ENCODE results near the gene PRG3. TPM values are rescaled to one million over a fixed set of nuclear protein-coding genes. Genes with fewer than 3 reads are reported as not detected.

The PRG3 gene
- total RNA-seq, 1 donor from 2014 or later = not detected

GRCh38 chr11:57370941-57371340 is 10.0 kb downstream of the PRG3 start:
- peaks cover 10% of the 10 kb centered on the region for H3K36me3 Mint-ChIP-seq (ENCODE audit: unreplicated experiment)
- H3K9me3 Mint-ChIP-seq (ENCODE audit: unreplicated experiment) = peaks cover 19% of the 10 kb centered on the region
- no peak for TF ChIP-seq CTCF (IDR thresholded peaks at IDR 0.05; ENCODE audit: partially characterized antibody, unreplicated experiment)
- H3K4me3 Mint-ChIP-seq (ENCODE audit: unreplicated experiment) = no peak overlapping the region
- peaks cover 4% of the 10 kb centered on the region for H3K4me1 Mint-ChIP-seq (ENCODE audit: low read depth, unreplicated experiment)
- H3K27ac Mint-ChIP-seq (ENCODE audit: unreplicated experiment) = no peak overlapping the region
- DNase-seq = no peak
- H3K27me3 Mint-ChIP-seq (ENCODE audit: unreplicated experiment) = peaks cover 18% of the 10 kb centered on the region

- H3K9me3 Mint-ChIP-seq (ENCODE audit: unreplicated experiment) = peaks cover 22% of the 10 kb centered on the region
- no peak for DNase-seq
- no peak overlapping the region for H3K4me3 Mint-ChIP-seq (ENCODE audit: unreplicated experiment)
- TF ChIP-seq CTCF (IDR thresholded peaks at IDR 0.05; ENCODE audit: partially characterized antibody, unreplicated experiment) = no peak
- H3K4me1 Mint-ChIP-seq (ENCODE audit: low read depth, unreplicated experiment) = peaks cover 4% of the 10 kb centered on the region
- no peak overlapping the region for H3K27ac Mint-ChIP-seq (ENCODE audit: unreplicated experiment)
- H3K36me3 Mint-ChIP-seq (ENCODE audit: unreplicated experiment) = peaks cover 16% of the 10 kb centered on the region
- peaks cover 19% of the 10 kb centered on the region for H3K27me3 Mint-ChIP-seq (ENCODE audit: unreplicated experiment)
These were observed 10.7 kb downstream of the PRG3 start for GRCh38 chr11:57370251-57370650.

- Mint-ChIP-seq H3K9me3 (ENCODE audit: unreplicated experiment) (peaks cover 20% of the 10 kb centered on the region), H3K4me3 (ENCODE audit: unreplicated experiment) (no peak overlapping the region), H3K27ac (ENCODE audit: unreplicated experiment) (no peak overlapping the region), H3K27me3 (ENCODE audit: unreplicated experiment) (peaks cover 19% of the 10 kb centered on the region), H3K36me3 (ENCODE audit: unreplicated experiment) (peaks cover 24% of the 10 kb centered on the region), H3K4me1 (ENCODE audit: low read depth, unreplicated experiment) (peaks cover 6% of the 10 kb centered on the region)
- no peak for TF ChIP-seq CTCF (IDR thresholded peaks at IDR 0.05; ENCODE audit: partially characterized antibody, unreplicated experiment)
- DNase-seq = no peak
These were observed 12.1 kb downstream of the PRG3 start for GRCh38 chr11:57368845-57369232.

GRCh38 chr11:57368106-57368844 is 12.7 kb downstream of the PRG3 start:
- peaks cover 15% of the 10 kb centered on the region for H3K27me3 Mint-ChIP-seq (ENCODE audit: unreplicated experiment)
- no peak overlapping the region for H3K4me3 Mint-ChIP-seq (ENCODE audit: unreplicated experiment)
- H3K9me3 Mint-ChIP-seq (ENCODE audit: unreplicated experiment) = peaks cover 15% of the 10 kb centered on the region
- TF ChIP-seq CTCF (IDR thresholded peaks at IDR 0.05; ENCODE audit: partially characterized antibody, unreplicated experiment) = no peak
- H3K27ac Mint-ChIP-seq (ENCODE audit: unreplicated experiment) = no peak overlapping the region
- peaks cover 6% of the 10 kb centered on the region for H3K4me1 Mint-ChIP-seq (ENCODE audit: low read depth, unreplicated experiment)
- DNase-seq = no peak
- H3K36me3 Mint-ChIP-seq (ENCODE audit: unreplicated experiment) = peaks cover 24% of the 10 kb centered on the region

- Mint-ChIP-seq H3K27ac (ENCODE audit: unreplicated experiment) (peak overlapping the region; percentile 6), H3K4me1 (ENCODE audit: low read depth, unreplicated experiment) (peaks cover 2% of the 10 kb centered on the region), H3K27me3 (ENCODE audit: unreplicated experiment) (peaks cover 16% of the 10 kb centered on the region), H3K4me3 (ENCODE audit: unreplicated experiment) (no peak overlapping the region), H3K9me3 (ENCODE audit: unreplicated experiment) (peaks cover 17% of the 10 kb centered on the region), H3K36me3 (ENCODE audit: unreplicated experiment) (peaks cover 32% of the 10 kb centered on the region)
- no peak for TF ChIP-seq CTCF (IDR thresholded peaks at IDR 0.05; ENCODE audit: partially characterized antibody, unreplicated experiment)
- DNase-seq = no peak
These were observed 15.9 kb downstream of the PRG3 start for GRCh38 chr11:57364851-57365660.

Data from glutamatergic neuron (in vitro differentiated cells).